Parathyroid adenoma (tissue), 2 donors: ENCODE measurements around the gene ZNF688.

ENCODE experiments used
- H2AFZ ChIP-seq: fragments of 300-600 bp; sonication (generic); one replicate; pipeline ENCODE4 v1.7.0; 2017; ENCODE audit warnings: antibody characterized with exemption, mild to moderate bottlenecking
- H3K27ac ChIP-seq: fragments of 300-600 bp; sonication (generic); one replicate; pipeline ENCODE4 v1.7.0; 2017
- H3K27me3 ChIP-seq: fragments of 300-600 bp; sonication (generic); one replicate; pipeline ENCODE4 v1.7.0; 2017; ENCODE audit warnings: low read length; ENCODE audit not compliant: control insufficient read depth, insufficient read depth
- H3K36me3 ChIP-seq: fragments of 300-600 bp; sonication (generic); one replicate; pipeline ENCODE4 v1.7.0; 2017; ENCODE audit warnings: low read length; ENCODE audit not compliant: control insufficient read depth, insufficient read depth
- H3K4me1 ChIP-seq: fragments of 300-600 bp; sonication (generic); one replicate; pipeline ENCODE4 v1.7.0; 2017; ENCODE audit warnings: control low read depth
- H3K4me2 ChIP-seq: fragments of 300-600 bp; sonication (generic); one replicate; pipeline ENCODE4 v1.7.0; 2017; ENCODE audit warnings: low read length
- H3K4me3 ChIP-seq: fragments of 300-600 bp; sonication (generic); one replicate; pipeline ENCODE4 v1.7.0; 2017; ENCODE audit warnings: low read depth, low read length
- H3K79me2 ChIP-seq: fragments of 300-600 bp; sonication (generic); one replicate; pipeline ENCODE4 v1.7.0; 2017; ENCODE audit warnings: control low read depth
- H3K9ac ChIP-seq: fragments of 300-600 bp; sonication (generic); one replicate; pipeline ENCODE4 v1.7.0; 2017; ENCODE audit warnings: mild to moderate bottlenecking
- H3K9me3 ChIP-seq: fragments of 300-600 bp; sonication (generic); one replicate; pipeline ENCODE4 v1.7.0; 2017; ENCODE audit warnings: low read length; ENCODE audit not compliant: control insufficient read depth
- TF ChIP-seq, protein P1 (sequence below): fragments of 300-600 bp; sonication (generic); IDR thresholded peaks from one replicate; pipeline ENCODE4 v1.7.0; 2017; ENCODE audit warnings: antibody characterized with exemption, mild to moderate bottlenecking
- donor health status: primary hyperparathyroidism.

Gene ZNF688

DNA sequence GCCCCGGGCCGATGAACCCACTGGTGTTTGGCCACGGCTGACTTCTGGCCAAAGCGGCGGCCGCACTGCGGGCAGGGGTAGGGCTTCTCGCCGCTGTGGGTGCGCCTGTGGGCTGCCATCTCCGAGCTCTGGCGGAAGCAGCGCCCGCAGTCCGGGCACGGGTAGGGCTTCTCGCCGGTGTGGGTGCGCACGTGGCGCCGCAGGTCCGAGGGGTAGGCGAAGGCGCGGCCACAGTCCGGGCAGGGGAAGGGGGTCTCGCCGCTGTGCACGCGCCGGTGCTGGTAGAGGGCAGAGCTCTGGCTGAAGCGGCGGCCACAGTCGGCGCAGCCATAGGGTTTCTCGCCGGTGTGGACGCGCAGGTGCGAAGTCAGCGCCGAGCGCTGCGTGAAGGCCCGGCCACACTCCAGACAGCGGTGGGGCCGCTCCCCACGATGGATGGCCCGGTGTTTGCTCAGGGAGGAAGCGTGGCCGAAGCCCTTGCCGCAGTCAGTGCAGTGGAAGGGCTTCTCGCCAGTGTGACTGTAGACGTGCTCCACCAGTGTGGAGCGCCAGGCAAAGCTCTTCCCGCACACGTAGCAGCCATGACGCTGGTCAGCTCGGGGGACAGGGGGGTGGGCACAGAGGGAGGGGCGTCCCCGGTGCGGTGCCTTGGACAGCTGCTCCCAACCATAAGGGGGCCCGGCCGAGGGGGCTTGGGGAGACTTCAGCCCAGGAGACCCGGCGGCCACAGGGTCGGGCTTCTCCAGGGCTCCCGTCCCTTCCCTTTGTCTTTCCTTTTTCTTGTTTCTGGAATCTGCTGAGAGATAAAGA, 16.0 kb downstream of the ZNF688 start:
- H3K27me3 ChIP-seq, result no peaks in the 10 kb centered on the region
- H3K27ac ChIP-seq, result no peak overlapping the region
- H3K4me2 ChIP-seq, result no peak overlapping the region
- no peaks in the 10 kb centered on the region for H3K36me3 ChIP-seq
- H3K4me1 ChIP-seq, result peaks cover 3% of the 10 kb centered on the region
- no peak overlapping the region for H2AFZ ChIP-seq
- peaks cover 8% of the 10 kb centered on the region for H3K79me2 ChIP-seq
- H3K9me3 ChIP-seq, result no peaks in the 10 kb centered on the region
- H3K4me3 ChIP-seq, result no peak overlapping the region
- no peak overlapping the region for H3K9ac ChIP-seq
- TF ChIP-seq, protein P1, sequence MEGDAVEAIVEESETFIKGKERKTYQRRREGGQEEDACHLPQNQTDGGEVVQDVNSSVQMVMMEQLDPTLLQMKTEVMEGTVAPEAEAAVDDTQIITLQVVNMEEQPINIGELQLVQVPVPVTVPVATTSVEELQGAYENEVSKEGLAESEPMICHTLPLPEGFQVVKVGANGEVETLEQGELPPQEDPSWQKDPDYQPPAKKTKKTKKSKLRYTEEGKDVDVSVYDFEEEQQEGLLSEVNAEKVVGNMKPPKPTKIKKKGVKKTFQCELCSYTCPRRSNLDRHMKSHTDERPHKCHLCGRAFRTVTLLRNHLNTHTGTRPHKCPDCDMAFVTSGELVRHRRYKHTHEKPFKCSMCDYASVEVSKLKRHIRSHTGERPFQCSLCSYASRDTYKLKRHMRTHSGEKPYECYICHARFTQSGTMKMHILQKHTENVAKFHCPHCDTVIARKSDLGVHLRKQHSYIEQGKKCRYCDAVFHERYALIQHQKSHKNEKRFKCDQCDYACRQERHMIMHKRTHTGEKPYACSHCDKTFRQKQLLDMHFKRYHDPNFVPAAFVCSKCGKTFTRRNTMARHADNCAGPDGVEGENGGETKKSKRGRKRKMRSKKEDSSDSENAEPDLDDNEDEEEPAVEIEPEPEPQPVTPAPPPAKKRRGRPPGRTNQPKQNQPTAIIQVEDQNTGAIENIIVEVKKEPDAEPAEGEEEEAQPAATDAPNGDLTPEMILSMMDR, result no peak

DNA sequence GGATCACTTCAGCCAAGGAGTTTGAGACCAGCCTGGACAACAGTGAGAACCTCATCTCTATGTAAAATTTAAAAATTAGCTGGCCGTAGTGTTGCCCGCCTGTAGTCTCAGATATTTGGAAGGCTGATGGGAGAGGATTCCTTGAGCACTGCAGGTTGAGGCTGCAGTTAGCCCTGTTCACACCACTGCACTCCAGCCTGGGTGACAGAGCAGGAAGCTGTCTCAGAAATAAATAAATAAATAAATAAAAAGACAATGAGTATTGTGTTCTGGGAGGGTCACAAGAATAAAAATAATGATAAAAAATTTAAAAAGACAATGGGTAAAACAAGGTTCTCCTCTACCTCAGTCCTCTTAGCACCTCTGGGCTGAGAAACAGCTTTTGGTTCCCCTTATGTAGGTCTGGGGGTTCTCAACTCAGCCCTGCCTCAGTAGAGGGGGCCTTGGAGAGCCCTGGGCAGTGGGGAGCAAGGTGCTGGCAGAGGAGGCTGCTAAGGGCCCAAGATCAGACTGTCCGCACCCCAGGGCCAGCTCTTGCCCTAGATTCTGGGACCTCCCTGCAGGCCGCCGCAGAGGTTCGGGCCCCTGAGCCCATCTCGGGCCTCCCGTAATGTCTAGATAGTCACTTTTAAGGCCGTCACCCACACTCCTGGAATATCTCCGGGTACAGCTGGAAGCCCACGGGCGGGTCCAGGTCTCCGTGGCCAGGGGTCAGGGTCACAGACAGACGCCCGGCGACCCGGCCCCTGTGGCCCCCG, 16.8 kb downstream of the ZNF688 start:
- no peak overlapping the region for H3K4me2 ChIP-seq
- H3K9me3 ChIP-seq, result no peaks in the 10 kb centered on the region
- H3K9ac ChIP-seq, result no peak overlapping the region
- H3K27ac ChIP-seq, result no peak overlapping the region
- no peaks in the 10 kb centered on the region for H3K27me3 ChIP-seq
- no peak overlapping the region for H2AFZ ChIP-seq
- no peak overlapping the region for H3K4me3 ChIP-seq
- TF ChIP-seq, protein P1, result no peak
- H3K36me3 ChIP-seq, result no peaks in the 10 kb centered on the region
- H3K79me2 ChIP-seq, result peaks cover 8% of the 10 kb centered on the region
- H3K4me1 ChIP-seq, result peaks cover 3% of the 10 kb centered on the region

DNA sequence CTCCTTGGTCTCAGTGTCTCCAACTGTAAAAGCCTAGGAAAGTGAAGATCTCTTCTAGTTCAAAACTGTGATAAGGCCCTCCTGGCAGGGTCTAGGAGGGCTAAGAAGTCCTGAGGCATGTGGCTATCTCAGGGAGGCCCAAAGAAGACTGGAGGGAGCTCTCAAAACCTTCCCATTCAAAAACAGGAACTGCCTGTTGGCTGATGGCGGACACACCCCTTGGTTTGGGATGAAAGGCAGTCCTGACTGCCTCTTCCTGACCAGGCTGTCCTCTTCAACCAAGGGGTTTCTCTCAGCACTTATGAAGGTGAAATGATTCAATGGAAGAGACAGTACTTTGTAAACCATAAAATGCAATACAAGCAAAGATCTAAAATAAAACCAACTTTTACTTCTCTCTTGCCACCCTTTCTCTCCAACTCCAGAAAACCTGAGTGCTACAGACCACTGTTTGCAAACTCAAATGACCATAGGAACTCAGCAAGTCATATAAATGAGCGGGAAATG, 18.1 kb downstream of the ZNF688 start:
- no peaks in the 10 kb centered on the region for H3K36me3 ChIP-seq
- H2AFZ ChIP-seq, result no peak overlapping the region
- peaks cover 8% of the 10 kb centered on the region for H3K79me2 ChIP-seq
- H3K4me1 ChIP-seq, result peaks cover 3% of the 10 kb centered on the region
- H3K4me3 ChIP-seq, result no peak overlapping the region
- no peak overlapping the region for H3K9ac ChIP-seq
- no peak overlapping the region for H3K27ac ChIP-seq
- no peak overlapping the region for H3K4me2 ChIP-seq
- no peaks in the 10 kb centered on the region for H3K27me3 ChIP-seq
- H3K9me3 ChIP-seq, result no peaks in the 10 kb centered on the region
- TF ChIP-seq, protein P1, result no peak

DNA sequence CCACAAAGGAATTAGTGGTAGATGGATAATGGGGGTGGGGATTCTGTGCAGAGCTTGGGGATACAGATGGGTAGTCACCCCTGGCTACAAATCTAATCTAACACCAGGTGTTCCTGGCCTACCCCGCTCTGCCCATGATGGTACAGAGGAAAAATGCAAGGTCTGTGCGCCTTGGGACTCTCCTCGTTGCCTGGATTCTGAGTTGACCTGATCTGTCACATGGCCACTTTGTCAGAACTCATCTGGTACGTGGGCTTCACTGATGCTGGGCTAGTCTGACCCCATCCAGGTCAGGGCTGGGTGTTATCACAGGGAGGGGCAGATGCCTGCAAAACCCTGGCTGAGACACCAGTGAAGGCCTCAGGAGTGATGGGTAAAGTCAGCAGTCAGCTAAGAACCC, 18.6 kb downstream of the ZNF688 start:
- H2AFZ ChIP-seq, result no peak overlapping the region
- H3K36me3 ChIP-seq, result no peaks in the 10 kb centered on the region
- H3K4me3 ChIP-seq, result no peak overlapping the region
- TF ChIP-seq, protein P1, result no peak
- H3K9me3 ChIP-seq, result no peaks in the 10 kb centered on the region
- no peaks in the 10 kb centered on the region for H3K27me3 ChIP-seq
- peaks cover 8% of the 10 kb centered on the region for H3K79me2 ChIP-seq
- H3K4me1 ChIP-seq, result peaks cover 3% of the 10 kb centered on the region
- no peak overlapping the region for H3K4me2 ChIP-seq
- no peak overlapping the region for H3K9ac ChIP-seq
- no peak overlapping the region for H3K27ac ChIP-seq
